GM13977 (cell line): ENCODE results near the gene LANCL2.

Source experiments
- DNase-seq: peaks from one replicate; pipeline ENCODE4 v3.0.0; 2012; ENCODE audit warnings: low spot score
- CTCF ChIP-seq: IDR thresholded peaks from 2 replicates; pipeline ENCODE4 v1.5.1; 2012; ENCODE audit warnings: mild to moderate bottlenecking, control low read depth; ENCODE audit not compliant: insufficient read depth; ENCODE audit errors: extremely low read depth, missing control alignments
- in situ Hi-C: fragments of 300-500 bp; cut with MboI; formaldehyde crosslinking; loops from one replicate; pipeline ENCODE4 v1.12.0; 2022; ENCODE audit warnings: low sequenced_read_pairs, low pct_unique_long_range_greater_than_20kb, mixed read lengths, inconsistent platforms; ENCODE audit not compliant: unreplicated experiment

The LANCL2 gene

GRCh38 chr7:55365205-55365674, at the start of gene LANCL2:
Gene LANCL2 (plus strand): TSS chr7:55365337. CDS start chr7:55366026, 689 bp downstream.
- no peak for DNase-seq
- in situ Hi-C loops: no loop called here
- TF ChIP-seq CTCF: no peak

- in situ Hi-C loops: no loop called here
- no peak for TF ChIP-seq CTCF
- DNase-seq: no peak
These were observed 39.8 kb upstream of the LANCL2 start for GRCh38 chr7:55325371-55325792.

- in situ Hi-C loops: no loop called here
- DNase-seq: no peak
- TF ChIP-seq CTCF: no peak
These were observed 38.9 kb upstream of the LANCL2 start for GRCh38 chr7:55326081-55326835.

GRCh38 chr7:55326945-55327626, 38.1 kb upstream of the LANCL2 start:
- DNase-seq: no peak
- in situ Hi-C loops: no loop called here
- no peak for TF ChIP-seq CTCF

GRCh38 chr7:55335151-55335550, 30.0 kb upstream of the LANCL2 start:
- no peak for DNase-seq
- TF ChIP-seq CTCF: no peak
- in situ Hi-C loops: no loop called here

- DNase-seq: no peak
- TF ChIP-seq CTCF: no peak
- in situ Hi-C loops: no loop called here
These were observed 29.4 kb upstream of the LANCL2 start for GRCh38 chr7:55335786-55336185.
